HepG2 (cell line): Measurements from ENCODE around the gene SEM1. TPM values are rescaled to one million over a fixed set of nuclear protein-coding genes. Genes with fewer than 3 reads are reported as not detected.

Experiments used
- ATAC-seq: fragments of 200-7000 bp; cut with Tn5 transposase; 3 replicates; pipeline ENCODE4 v1.9.1; 2020; ENCODE audit warnings: mild to moderate bottlenecking, moderate library complexity
- BruUV-seq: library from RNA; stranded (reverse); fragments of 400-500 nt; replicated peaks from 2 replicates; lab custom pipeline; 2021; lab: Mats Ljungman, UMichigan
- CTCF ChIA-PET: fragments of 300-600 bp; formaldehyde crosslinking; extraction: SDS; loops from one replicate; lab custom pipeline; 2021; ENCODE audit warnings: low total read pairs, inconsistent platforms, low intra/inter-chr PET ratio; lab: Yijun Ruan, JAX
- POLR2A ChIA-PET: fragments of 350-600 bp; sonication (Branson Sonifier 250); formaldehyde crosslinking; loops from one replicate; lab custom pipeline; 2020; ENCODE audit warnings: antibody characterized with exemption, inconsistent platforms; lab: Yijun Ruan, JAX
- DNase-seq: peaks from one replicate; pipeline ENCODE4 v3.0.0-alpha.2; 2015; ENCODE audit warnings: low spot score
- FAIRE-seq: peaks from 3 replicates; lab custom pipeline; 2011; peaks lifted over from hg19 to GRCh38; lab: Jason Lieb, UNC
- H2AFZ ChIP-seq: one replicate; pipeline ENCODE4 v1.6.1; 2011; ENCODE audit warnings: low read length, inconsistent platforms
- H3K27ac ChIP-seq: fragments of 300-600 bp; 3 replicates; pipeline ENCODE4 v1.8.0; 2011; ENCODE audit warnings: mixed run types, mild to moderate bottlenecking, mixed read lengths, low read length, inconsistent platforms; ENCODE audit not compliant: insufficient read depth; ENCODE audit errors: extremely low read length
- H3K27me3 ChIP-seq, 2 experiments: fragments of 200-600 bp in 1 of 2; 2 replicates in 1 of 2; 3 replicates in 1 of 2; pipeline versions ENCODE4 v1.6.0 to v1.8.0; 2011; ENCODE audit warnings: low read length in 2 of 2, mild to moderate bottlenecking in 2 of 2, moderate library complexity in 2 of 2, inconsistent platforms in 1 of 2; ENCODE audit not compliant: insufficient read depth in 2 of 2, control insufficient read depth in 1 of 2
- H3K36me3 ChIP-seq, 2 experiments: fragments of 200-600 bp in 1 of 2; replicated peaks in 1 of 2; 2 replicates in 1 of 2; 3 replicates in 1 of 2; pipeline versions ENCODE4 v1.5.1 to v1.8.0; 2011; ENCODE audit warnings: low read length in 2 of 2, inconsistent platforms in 1 of 2; ENCODE audit not compliant: insufficient read depth in 2 of 2, control insufficient read depth in 1 of 2
- H3K4me1 ChIP-seq: 2 replicates; pipeline ENCODE4 v1.5.1; 2012; ENCODE audit warnings: low read length, inconsistent platforms; ENCODE audit not compliant: insufficient read depth
- H3K4me2 ChIP-seq: 2 replicates; pipeline ENCODE4 v1.6.0; 2011; ENCODE audit warnings: low read depth, low read length, inconsistent platforms
- H3K4me3 ChIP-seq, 3 experiments: fragments of 200-600 bp in 1 of 3; sonication (generic), shearing (Covaris generic) in 1 of 3; replicated peaks in 1 of 3; 2 replicates each; pipeline ENCODE4 v1.5.1; 2011 to 2016; ENCODE audit warnings: low read length in 3 of 3, inconsistent platforms in 2 of 3, low read depth in 2 of 3, mild to moderate bottlenecking in 2 of 3, control low read depth in 1 of 3, mixed read lengths in 1 of 3; ENCODE audit not compliant: insufficient read depth in 1 of 3
- H3K79me2 ChIP-seq: one replicate; pipeline ENCODE4 v1.6.1; 2011; ENCODE audit warnings: low read length, inconsistent platforms; ENCODE audit not compliant: insufficient read depth
- H3K9ac ChIP-seq: 2 replicates; pipeline ENCODE4 v1.6.0; 2011; ENCODE audit warnings: mild to moderate bottlenecking, low read depth, low read length, inconsistent platforms; ENCODE audit not compliant: insufficient read depth
- H3K9me3 ChIP-seq: 2 replicates; pipeline ENCODE4 v1.5.1; 2012; ENCODE audit warnings: mild to moderate bottlenecking, low read length
- H4K20me1 ChIP-seq: 2 replicates; pipeline ENCODE4 v1.6.0; 2011; ENCODE audit warnings: inconsistent platforms, mild to moderate bottlenecking, low read length, moderate library complexity; ENCODE audit not compliant: insufficient read depth
- AGO2 ChIP-seq: fragments of 200-400 bp; formaldehyde crosslinking; optimal IDR thresholded peaks from 2 replicates; pipeline ENCODE3; 2017; ENCODE audit warnings: mild to moderate bottlenecking, low read depth, low read length, moderate library complexity
- FUBP1 ChIP-seq: sonication (generic); formaldehyde crosslinking; IDR thresholded peaks from 2 replicates; pipeline ENCODE4 v1.5.1; 2020; ENCODE audit warnings: missing genetic modification reagents, mild to moderate bottlenecking, borderline replicate concordance
- MYNN ChIP-seq: sonication (generic); formaldehyde crosslinking; IDR thresholded peaks from 2 replicates; pipeline ENCODE4 v1.4.0; 2020; ENCODE audit warnings: mild to moderate bottlenecking, low read depth, missing genetic modification reagents
- RARG ChIP-seq: sonication (generic); formaldehyde crosslinking; IDR thresholded peaks from 2 replicates; pipeline ENCODE4 v1.4.0; 2020; ENCODE audit warnings: low read depth, mild to moderate bottlenecking, missing genetic modification reagents
- SIX1 ChIP-seq: sonication (generic); formaldehyde crosslinking; IDR thresholded peaks from 2 replicates; pipeline ENCODE4 v1.4.0; 2020; ENCODE audit warnings: missing genetic modification reagents, borderline replicate concordance
- SOX13 ChIP-seq, 3 experiments: fragments of 450-650 bp in 1 of 3; sonication (generic) in 1 of 3; formaldehyde crosslinking in 1 of 3; IDR thresholded peaks in 2 of 3; conservative IDR thresholded peaks in 1 of 3; 2 replicates each; pipeline versions ENCODE4 v1.5.0 to v1.6.1; 2016 to 2020; ENCODE audit warnings: antibody characterized with exemption in 1 of 3, mild to moderate bottlenecking in 1 of 3, missing compliant biosample characterization in 1 of 3, missing genetic modification reagents in 1 of 3, moderate library complexity in 1 of 3
- SP140L ChIP-seq: sonication (generic); formaldehyde crosslinking; IDR thresholded peaks from 2 replicates; pipeline ENCODE4 v1.4.0; 2020; ENCODE audit warnings: missing genetic modification reagents, borderline replicate concordance
- YY1 ChIP-seq: IDR thresholded peaks from 2 replicates; pipeline ENCODE4 v1.6.1; 2011; ENCODE audit warnings: low read length, low read depth, moderate library complexity, mild to moderate bottlenecking; ENCODE audit not compliant: insufficient read depth, insufficient replicate concordance
- ZNF205 ChIP-seq: IDR thresholded peaks from 2 replicates; pipeline ENCODE4 v1.6.1; 2018; ENCODE audit warnings: missing biosample characterization, missing genetic modification reagents
- ZNF282 ChIP-seq: fragments of 450-650 bp; IDR thresholded peaks from 2 replicates; pipeline ENCODE4 v1.6.1; 2018; ENCODE audit not compliant: partially characterized antibody
- ZNF503 ChIP-seq: sonication (generic); formaldehyde crosslinking; IDR thresholded peaks from 2 replicates; pipeline ENCODE4 v1.4.0; 2020; ENCODE audit warnings: missing genetic modification reagents
- ZNF570 ChIP-seq: sonication (generic); formaldehyde crosslinking; IDR thresholded peaks from 2 replicates; pipeline ENCODE4 v1.4.0; 2020; ENCODE audit warnings: mild to moderate bottlenecking, missing genetic modification reagents, borderline replicate concordance
- WGBS: methylation state at CpG from one replicate; pipeline ENCODE4 v1.1.6; 2017; ENCODE audit warnings: low lambda C conversion rate; 5-methylcytosine and 5-hydroxymethylcytosine counted together
- in situ Hi-C: cut with HindIII; loops from 2 replicates; pipeline ENCODE4 v1.10.0; 2017; ENCODE audit warnings: low pct_unique_long_range_greater_than_20kb; ENCODE audit not compliant: extremely low pct_ligation_motif_present
- intact Hi-C: fragments of 100-400 bp; cut with micrococcal nuclease; formaldehyde crosslinking; loops from one replicate; pipeline ENCODE4 v1.10.0; 2022; ENCODE audit not compliant: unreplicated experiment
- polyA plus RNA-seq, 8 experiments: library from polyadenylated mRNA; depleted of rRNA in 3 of 8; stranded (reverse) in 7 of 8; unstranded in 1 of 8; fragments of >200 nt; fragmentation: Illumina TruSeq in 4 of 8; extraction: Trizol in 4 of 8; gene quantifications; 2 replicates each; pipeline versions ENCODE4 v1.2.1 to v1.2.3, GENCODE V29; 2011 to 2016; ENCODE audit warnings: low read depth in 4 of 8, missing spikeins in 1 of 8, mixed read lengths in 1 of 8; ENCODE audit not compliant: insufficient read depth in 1 of 8
- total RNA-seq, 5 experiments: library from RNA; depleted of rRNA; stranded (reverse); fragments of >200 nt; fragmentation: Illumina TruSeq; extraction: Trizol; gene quantifications; 2 replicates each; pipeline ENCODE4 v1.2.3, GENCODE V29; 2016; ENCODE audit warnings: low read depth in 1 of 5

SEM1 gene
- total and polyA plus RNA-seq, 2 of the 13 experiments (the other 11 are each of a cell fraction or from before 2014, with no cell fraction given), result 40.7 to 174 TPM

GRCh38 chr7:96663871-96664445 lies 45.7 kb downstream of the SEM1 start (continued):
- TF ChIP-seq MYNN (CRISPR knock-in tag) (no peak), SIX1 (CRISPR knock-in tag) (no peak), SP140L (CRISPR knock-in tag) (no peak), FUBP1 (CRISPR knock-in tag) (no peak)
- TF ChIP-seq, all 625 proteins: peak for 0

GRCh38 chr7:96663457-96663856 lies 46.2 kb downstream of the SEM1 start:
- Histone ChIP-seq H3K9me3 (no peaks in the 10 kb centered on the region), H2AFZ (no peak overlapping the region), H3K36me3 (no peaks in the 10 kb centered on the region; a peak in 1 of 5 replicates), H3K27me3 (no peaks in the 10 kb centered on the region), H3K27ac (no peak overlapping the region), H3K4me1 (no peaks in the 10 kb centered on the region), H3K4me2 (no peak overlapping the region), H3K79me2 (no peaks in the 10 kb centered on the region), H3K4me3 (no peak overlapping the region), H4K20me1 (no peaks in the 10 kb centered on the region), H3K9ac (no peak overlapping the region)
- ATAC-seq (no peak), DNase-seq (no peak), FAIRE-seq (no peak)
- no TSS peak for BruUV-seq
- POLR2A ChIA-PET, result no interaction called here
- CTCF ChIA-PET, result no interaction called here
- WGBS, result 96% methylated on average over 2 of the region's 2 CpGs
- intact Hi-C loops, result no loop called here
- in situ Hi-C loops, result no loop called here
- TF ChIP-seq ZNF570 (CRISPR knock-in tag) (no peak), ZNF503 (no peak), AGO2 (no peak), SOX13 (IDR thresholded peaks at IDR 0.05) (no peak), SOX13 (CRISPR knock-in tag; conservative IDR thresholded peaks at IDR 0.05 in 1 of 2, IDR thresholded peaks at IDR 0.05 in 1 of 2) (no peak), ZNF205 (CRISPR knock-in tag) (no peak), ZNF282 (no peak), YY1 (no peak), RARG (CRISPR knock-in tag) (no peak)
